PC-9 (cell line): ENCODE results near the gene EPB42.

ENCODE experiments used
- EZH2 ChIP-seq: fragments of 200-600 bp; sonication (generic); IDR thresholded peaks from 2 replicates; pipeline ENCODE4 v1.8.0; 2017; ENCODE audit warnings: antibody characterized with exemption, low read depth
- TF ChIP-seq, protein P1 (sequence below): fragments of 200-600 bp; sonication (generic); conservative IDR thresholded peaks from 2 replicates; pipeline ENCODE4 v1.6.1; 2017; ENCODE audit warnings: mixed run types, antibody characterized with exemption, mild to moderate bottlenecking, moderate library complexity

DNA sequence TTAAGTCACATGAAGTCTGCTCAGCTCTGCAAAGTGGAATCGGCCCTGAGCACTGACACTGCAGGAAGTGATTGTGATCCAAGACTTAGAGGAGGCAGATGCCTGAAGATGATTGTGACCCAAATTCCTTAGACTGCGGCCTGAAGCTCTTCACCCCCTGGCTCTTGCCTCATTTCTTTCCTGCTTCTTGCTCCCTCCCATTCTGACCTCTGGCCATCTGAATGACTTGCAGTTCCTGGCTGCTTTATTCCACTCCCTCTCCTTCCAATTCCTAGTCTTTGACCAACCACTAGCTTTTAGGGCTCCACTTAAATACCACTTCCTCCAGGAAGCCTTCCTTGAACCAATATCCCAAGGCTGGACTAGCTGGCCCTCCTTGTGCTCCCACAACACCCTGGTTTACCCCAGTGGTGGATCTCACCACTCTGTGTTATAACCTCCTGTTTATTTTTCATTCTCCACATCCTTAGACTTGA is 9.9 kb upstream of the EPB42 start:
- TF ChIP-seq, protein P1, sequence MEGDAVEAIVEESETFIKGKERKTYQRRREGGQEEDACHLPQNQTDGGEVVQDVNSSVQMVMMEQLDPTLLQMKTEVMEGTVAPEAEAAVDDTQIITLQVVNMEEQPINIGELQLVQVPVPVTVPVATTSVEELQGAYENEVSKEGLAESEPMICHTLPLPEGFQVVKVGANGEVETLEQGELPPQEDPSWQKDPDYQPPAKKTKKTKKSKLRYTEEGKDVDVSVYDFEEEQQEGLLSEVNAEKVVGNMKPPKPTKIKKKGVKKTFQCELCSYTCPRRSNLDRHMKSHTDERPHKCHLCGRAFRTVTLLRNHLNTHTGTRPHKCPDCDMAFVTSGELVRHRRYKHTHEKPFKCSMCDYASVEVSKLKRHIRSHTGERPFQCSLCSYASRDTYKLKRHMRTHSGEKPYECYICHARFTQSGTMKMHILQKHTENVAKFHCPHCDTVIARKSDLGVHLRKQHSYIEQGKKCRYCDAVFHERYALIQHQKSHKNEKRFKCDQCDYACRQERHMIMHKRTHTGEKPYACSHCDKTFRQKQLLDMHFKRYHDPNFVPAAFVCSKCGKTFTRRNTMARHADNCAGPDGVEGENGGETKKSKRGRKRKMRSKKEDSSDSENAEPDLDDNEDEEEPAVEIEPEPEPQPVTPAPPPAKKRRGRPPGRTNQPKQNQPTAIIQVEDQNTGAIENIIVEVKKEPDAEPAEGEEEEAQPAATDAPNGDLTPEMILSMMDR: no peak
- TF ChIP-seq EZH2: no peak
